Activated CD8-positive, alpha-beta memory T cell treated with anti-CD3 and anti-CD28 coated beads for 48 hours (primary cell): ENCODE results near the gene FLNA.

Experiments used
- DNase-seq, 3 experiments: peaks; one replicate each; pipeline ENCODE4 v3.0.0-alpha.2; 2020; ENCODE audit warnings: low read depth in 2 of 3, low spot score in 2 of 3

The FLNA gene

DNA sequence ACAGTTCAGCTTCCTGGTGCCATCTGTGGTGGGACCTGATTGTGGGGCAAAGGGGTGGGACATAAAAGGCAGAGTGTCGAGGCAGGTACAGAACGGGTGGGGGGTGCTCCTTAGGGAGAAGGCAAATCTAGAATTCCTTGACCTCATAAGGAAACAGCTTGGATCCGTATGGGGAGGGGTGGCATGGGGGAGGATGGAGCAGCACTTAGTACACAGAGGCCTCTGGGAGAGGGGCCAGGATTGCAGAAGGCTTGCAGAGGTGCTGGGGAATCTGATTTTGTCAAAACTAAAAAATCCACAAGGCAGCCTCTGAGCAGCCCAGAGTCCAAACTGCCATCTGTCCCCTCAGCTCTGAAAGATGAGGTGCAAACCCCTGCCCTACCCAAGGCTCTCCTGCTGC, 2.3 kb upstream of the FLNA start:
- no peak for DNase-seq

DNA sequence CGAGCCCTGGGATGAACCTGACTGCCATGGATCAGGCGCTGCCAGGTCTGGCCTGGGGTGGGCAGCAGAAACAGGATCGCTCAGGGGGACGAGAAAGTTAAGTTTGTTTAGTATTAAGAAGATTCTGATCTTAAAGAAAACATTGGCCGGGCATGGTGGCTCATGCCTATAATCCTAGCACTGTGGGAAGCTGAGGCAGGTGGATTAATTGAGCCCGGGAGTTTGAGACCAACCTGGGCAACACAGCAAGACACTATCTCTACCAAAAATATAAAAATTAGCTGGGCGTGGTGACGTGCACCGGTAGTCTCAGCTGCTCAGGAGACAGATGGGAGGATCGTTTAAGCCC, 696 bp upstream of the FLNA start:
- DNase-seq, result no peak

DNA sequence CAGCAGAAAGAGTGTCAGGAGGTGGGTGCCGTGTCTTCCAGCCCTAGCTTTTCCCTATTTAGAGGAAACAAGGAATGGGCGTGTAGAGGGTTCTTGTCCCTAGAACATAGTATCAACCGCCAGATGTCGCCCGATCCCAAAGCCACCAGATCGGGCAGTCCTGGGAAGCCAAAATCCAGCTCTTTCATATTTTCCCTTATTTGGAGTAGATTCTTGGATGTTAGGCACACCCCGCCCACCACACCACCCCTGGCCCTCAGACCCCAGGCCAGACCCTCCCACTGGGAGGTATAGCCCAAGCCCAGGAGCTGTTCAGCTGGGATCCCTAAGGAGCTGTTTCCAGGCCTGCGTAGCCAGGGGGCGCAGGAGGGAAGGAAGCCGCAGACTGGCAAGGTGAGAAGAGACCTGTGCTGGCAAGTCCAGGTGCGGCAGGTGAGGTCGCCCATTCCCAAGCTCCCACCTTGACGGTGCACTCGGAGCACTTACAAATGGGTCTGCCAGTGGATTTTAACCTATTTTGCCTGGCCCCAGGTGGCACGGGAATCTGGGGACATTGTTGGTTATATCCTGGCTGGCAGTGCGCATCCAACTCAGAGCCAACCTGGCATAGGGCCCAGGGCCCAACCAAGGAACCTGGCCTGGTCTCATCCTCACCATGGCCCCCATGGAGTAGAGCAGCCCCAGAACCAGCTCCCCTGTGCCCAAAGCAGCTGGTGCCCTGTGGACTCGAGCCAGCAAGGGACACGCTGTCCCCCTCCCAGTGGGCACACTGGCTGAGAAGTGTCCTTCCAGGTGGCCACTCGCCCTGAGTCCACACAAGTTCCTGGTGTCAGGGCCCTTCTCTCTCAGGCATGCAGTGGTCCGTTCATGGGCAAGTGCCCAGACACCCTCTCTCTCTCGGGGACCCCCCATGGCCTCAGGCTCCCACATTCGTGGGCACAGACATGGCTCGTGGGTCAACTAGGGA, 811 bp downstream of the FLNA start:
- no peak for DNase-seq

DNA sequence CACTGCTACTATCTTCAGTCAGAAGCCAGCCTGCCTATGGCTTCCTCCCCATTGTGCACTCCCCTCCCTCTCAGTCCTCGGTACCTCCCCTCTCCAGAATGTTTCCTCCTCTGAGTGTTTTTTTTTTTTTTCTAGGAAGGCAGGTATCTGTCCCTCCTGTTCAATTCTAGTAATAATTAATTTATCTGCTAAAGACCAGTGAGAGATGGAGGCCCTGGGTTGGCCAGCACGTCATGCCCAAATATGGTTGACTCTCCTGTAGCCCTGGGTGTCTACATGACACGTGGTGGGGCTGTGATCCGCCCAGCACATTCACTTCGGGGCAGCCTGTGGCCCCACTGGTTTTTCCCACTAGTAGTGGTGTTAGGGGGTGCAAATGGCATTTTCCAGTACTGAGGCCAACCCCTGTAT, 1.8 kb downstream of the FLNA start:
- DNase-seq, result no peak

DNA sequence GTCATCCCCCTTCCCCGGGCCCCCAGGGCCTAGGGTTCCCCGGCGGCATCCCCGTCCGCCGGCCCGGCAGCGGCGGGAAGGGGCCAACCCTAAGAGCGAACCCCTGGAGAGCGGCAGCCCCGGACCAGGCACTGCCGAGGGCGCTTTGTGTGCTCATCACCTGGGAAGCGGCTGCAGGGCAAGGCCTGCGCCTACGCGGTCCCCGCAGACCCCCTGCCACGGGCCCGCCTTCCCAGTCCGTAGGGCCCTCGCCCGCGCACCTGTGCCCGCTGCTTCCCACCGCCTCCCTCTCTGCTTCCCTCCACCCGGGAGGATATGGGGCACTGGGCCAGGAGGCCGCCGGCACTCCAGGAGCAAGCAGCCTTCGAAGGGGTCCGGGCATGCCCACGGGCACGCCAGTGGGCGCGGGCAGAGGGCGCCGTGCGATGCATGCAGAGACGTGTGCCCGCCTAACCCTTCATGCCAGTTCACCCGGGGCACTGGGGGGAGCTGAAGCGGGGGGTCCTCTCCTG, 2.6 kb downstream of the FLNA start:
- DNase-seq, result no peak

DNA sequence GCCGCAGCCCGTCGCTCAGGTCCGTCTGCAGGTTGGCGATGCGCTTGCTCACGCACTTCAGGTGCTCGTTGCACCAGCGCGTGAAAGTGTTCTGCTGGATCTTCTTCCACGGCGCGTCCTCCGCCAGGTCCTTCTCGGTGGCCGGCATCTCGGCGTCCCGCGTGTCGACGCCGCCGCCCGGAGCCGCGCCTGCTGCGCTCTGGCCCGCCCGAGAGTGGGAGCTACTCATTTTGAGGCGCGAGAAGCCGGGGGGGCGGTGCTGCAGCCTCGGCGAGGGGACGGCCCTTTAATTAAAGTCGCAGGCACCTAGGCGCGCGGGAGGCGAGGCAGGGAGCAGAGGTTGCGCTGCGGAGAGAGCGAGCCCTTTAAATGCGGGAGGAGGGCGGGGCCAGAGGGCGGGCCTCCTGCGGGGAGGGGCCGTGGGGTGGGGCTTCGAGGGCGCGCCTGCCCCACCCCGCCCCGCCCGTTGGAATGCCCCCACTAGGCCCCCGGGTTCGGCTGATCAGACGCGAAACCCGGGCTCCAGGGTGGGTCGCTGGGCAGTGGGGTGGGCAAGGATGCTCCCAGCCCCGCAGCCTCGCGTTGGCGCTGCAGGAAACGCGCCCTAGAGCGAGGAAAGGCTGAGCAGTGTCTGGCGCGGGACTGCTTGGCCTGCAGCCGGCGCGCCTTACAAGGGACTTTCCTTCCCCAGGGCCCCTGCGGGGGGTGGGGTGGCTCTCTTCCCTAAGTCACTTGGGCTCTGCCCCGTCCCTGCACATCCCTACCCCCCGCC, 3.2 kb downstream of the FLNA start:
- peak in 2 of 3 experiments; percentile 72 to 82 for DNase-seq

DNA sequence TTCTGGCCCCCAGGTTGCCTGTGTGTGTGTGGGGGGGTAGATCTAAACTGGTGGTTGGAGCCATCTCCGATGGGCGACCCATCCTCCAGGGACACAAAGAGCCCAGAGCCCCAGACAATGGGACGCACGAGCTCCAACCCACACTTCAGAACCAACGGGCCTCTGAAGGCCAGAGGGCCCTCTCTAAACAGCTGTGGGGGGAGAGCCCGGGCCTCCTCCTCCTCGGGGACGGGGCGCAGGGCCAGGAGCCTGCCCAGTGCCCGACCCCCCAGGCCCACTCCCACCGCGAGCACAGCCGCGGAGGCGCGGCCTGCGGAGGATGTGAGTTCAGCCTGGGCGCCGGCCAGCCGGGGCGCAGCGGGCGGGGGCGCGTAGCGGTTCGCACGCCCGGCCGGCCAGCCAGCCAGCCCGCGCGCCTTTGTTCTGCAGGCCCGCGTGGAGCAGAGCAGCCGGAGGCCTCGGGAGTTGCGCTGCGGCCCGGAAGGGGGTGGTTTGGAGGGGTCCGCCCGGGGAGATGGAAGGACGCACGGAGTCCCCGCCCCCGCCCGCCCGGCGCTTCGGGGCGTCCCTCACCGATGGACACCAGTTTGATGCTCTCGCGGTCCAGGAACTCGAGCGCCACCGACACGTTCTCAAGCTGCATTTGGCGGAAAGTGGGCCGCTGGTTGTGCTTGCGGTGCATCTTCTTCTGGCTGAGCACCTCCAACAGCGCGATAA, 4.0 kb downstream of the FLNA start:
- no peak for DNase-seq

DNA sequence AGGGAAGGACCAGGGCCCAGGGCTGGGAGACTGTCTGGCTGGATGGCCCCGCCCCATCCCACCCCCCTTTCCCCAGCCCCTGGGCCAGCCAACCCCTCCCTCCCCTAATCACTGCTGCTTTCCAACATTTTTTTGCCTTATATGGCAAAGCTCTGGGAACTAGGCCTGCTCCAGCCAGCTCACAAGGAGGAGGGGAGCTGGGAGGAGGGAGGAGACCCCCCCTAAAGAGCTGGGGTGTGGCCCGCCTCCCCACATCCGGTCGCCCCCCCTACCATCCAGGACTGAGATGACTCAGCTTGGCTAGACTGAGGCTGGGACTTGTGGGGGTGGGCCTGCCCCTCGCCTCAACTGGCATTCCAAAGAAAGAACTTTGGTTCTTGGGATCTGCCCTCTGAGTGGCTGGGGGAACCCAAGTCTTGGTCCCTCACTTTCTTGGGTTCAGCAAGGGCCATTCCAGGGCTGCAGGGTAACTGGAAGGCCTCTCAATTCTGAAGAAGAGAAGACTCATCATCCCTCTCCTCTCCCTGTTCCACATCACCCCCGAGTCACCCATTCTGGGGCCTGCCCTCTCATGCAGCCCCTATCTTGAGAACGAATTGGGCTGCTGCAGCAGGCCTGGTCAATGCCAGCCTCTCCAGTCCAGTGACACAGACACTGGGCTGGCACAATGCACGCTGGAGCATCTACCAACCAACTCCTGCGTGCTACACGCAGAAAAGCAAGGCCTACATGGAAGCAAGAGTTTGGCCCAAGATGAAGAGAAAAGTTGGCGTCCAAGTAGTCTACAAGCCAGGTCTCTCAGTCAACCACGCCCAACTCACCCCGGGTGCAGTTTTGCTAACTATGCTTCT, 4.8 kb downstream of the FLNA start:
- DNase-seq, result peak in 1 of 3 experiments; percentile 48

DNA sequence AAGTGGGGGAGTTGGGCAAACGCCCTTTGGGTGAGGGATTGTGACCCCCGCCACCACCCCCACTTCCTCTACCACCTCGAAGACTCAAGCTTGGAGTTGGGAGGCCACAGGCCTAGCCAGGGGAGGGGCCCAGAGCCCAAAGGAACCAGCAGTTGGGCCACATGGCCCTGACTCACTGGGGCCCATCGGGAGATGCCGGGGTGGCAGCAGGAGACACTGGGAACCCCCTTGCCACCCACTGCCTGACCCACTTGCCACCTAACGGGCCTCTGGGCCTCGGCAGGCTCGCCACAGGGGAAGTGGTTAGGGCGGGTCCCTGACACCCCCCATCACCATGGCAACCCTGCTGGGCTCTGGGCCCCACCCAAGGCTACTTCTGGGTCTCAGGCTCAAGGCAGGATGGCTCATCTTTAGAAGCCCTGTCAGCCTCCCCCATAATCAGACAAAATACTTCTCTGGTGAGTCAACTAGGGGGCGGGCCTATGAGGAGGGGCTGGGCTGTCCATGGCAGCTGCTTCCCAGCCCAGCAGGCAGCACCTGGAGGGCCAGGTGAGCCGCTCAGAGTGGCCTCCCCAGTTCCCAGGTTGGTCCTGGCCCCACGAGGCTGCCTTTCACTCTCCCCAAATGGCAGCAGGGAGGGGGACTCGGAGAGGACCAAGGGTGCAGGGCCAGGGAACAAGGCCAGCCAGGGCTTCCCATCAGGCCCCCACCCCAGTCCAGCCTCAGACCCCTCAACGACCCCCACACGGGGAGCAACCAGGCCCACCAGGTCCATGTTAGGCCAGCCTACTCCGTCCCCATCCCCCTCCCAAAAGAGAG, 5.6 kb downstream of the FLNA start:
- peak in 2 of 3 experiments; percentile 69 to 90 for DNase-seq

DNA sequence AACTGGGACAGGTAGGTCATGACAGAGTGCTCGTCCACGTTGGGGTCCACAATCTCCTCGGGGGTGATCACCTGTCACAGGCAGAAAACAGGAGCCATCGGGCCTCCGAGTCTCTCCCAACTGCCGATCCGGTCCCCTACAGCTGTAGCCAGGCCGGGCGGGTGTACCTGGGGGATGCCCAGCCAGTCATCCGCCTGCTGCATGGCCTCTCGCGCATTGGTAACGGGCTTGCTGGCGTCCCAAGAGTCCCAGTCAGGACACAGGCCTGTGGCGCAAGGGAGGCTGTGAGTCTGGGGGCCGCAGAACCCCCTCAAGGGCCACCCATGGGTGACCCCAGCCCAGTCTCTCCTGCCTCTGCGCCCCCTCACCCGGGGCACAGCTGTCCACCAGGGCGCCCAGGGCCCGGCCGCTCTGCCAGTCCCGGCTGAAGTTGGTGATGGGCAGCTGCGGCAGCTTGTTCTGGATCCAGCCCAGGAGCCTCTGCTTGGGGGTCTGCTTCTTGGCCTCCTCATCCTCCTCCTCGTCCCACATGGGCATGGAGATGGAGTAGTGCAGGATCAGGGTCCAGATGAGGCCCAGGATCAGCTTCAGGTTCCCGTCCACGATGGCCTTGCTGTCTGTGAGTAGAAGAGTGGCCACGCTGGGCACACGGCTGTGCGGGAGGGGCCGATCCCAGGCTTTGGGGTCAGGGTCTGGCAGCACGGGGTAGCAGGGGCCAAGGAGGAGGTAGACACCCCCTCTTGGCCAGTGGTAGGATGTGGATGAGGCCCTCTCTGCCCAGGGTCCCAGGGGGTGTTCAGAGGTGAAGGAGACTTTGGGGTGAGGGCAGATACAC, 6.7 kb downstream of the FLNA start:
- DNase-seq, result no peak

DNA sequence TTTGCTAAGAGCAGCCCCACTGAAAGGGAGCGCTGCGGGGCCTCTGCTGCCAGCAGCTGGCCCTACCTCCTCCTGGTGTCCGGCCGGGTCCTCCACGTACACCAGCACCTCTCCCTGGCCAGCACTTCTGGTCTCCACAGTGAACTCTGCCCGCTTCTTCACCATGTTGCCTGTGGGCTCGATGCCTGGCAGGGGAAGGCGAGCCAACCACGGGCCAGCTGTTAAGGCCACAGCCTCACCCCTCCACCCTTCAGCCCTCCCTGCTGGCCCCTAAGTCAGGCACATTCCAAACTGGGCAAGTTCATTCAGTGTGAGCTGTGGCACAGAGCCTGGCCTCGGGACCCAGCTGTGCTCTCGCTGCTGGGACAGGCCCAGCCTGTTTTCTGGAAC, 7.8 kb downstream of the FLNA start:
- no peak for DNase-seq

DNA sequence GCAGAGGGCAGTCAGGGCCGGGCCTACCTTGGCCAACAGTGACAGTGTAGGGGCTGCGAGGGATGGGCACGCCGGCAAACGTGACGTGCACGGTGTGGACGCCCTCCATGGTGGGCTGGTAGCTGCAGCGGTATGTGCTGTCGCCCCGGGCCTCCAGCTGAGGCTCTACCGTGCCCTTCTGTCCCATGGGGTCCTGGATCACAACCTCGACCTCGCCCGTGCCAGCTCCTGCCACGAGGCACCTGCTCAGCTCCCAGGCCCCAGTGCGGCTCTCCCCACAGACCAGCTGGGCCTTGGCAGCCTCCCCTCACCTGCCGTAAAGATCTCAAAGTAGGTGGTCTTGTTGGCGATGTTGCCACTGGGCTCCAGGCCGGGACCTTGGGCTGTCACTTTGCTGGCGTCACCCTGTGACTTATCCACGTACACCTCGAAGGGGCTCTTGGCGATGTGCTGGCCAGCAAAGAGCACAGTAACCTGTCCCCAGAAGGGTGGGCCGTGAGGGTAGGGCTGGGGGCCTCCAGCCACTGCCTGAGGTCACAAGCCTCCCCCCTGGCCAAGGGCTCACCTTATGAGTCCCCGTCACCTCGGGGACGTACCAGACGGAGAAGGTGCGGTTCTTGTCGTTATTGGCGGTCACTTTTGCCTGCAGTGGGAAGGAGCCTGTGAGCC, 8.3 kb downstream of the FLNA start:
- DNase-seq, result no peak

DNA sequence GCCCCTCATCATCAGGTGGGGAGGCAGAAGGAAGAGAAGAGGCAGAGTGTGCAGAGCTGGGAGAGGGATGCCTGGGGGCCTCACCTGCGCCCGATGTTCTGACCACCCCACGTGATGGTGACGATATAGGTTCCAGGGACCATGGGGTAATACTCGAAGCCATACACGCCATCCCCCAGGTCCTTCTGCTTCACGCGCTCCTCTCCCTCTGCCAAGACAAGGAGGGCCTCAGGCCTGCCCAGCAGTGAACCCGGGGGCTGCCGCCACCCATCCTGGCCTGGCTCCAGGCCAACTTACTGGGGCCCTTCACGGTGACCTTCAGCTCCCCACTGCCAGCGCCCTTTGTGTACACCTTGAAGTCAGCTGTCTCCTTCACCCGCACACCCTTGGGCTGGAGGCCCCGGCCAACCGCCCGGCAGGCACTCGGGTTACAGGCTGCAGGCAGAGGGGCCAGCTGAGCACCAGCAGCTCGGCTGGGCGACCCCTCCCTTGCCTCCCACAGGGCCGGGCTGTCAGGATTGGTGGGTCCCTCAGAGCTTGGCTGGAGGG, 9.3 kb downstream of the FLNA start:
- no peak for DNase-seq

DNA sequence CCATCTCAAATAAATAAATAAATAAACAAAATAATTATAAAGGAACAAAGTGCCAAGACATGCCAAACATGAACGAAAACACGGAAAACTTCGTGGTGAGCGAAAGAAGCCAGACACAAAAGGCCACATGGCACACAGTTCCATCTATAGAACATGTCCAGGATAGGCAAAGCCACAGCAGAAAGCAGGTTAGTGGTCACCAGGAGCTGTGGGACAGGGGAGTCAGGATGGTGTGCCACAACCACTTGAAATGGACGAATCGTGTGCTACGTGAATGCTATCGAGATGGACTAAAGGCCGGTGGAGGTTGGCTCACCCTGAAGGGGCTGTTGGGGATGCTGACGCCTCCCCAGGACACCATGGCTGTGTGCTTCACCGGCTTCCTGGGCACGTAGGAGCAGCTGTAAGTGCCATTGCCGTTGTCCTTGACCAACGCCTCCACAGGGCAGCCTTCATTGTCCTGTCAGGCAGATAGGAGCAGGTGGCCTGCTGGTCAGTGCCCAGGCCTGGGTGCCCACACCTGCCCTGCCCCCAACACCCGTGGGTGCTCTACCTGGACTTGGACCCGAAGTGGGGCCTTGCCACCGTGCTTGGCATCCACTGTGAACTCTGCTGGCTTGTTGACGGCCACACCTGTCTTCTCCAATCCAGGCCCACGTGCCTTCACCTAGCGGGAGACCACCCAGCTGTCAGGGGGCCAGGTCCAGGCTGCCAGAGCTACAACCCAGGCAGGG, 10.6 kb downstream of the FLNA start:
- DNase-seq, result no peak

DNA sequence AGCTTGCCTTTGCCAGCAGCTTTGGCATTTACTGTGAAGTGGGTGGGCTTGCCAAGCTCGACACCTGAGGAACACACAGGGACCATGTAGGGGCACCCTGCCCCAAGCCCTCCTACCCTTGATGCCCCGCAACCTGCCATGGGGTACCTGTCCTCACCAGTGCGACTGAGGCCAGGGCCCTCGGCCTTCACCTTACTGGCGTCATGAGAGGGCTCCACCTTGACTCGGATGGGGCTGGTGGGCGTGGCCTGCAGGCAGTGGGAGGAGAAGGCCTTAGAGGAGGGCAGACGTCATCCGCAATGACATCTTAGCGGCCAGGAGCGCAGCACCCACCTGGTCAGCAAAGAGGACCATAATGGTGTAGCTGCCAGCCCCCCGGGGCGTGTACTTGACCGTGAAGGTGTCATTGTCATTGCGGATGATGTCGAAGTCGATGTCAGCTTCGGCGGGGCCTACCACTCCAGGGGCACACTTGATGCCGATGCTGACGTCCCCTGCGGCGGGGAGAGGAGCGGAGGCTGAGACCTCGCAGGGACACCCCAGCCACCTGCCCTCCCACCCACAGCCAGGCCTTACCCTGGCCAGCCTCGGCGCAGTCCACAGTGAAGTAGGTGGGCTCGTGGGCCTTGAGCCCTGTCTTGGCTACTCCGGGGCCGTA, 12.2 kb downstream of the FLNA start:
- no peak for DNase-seq

DNA sequence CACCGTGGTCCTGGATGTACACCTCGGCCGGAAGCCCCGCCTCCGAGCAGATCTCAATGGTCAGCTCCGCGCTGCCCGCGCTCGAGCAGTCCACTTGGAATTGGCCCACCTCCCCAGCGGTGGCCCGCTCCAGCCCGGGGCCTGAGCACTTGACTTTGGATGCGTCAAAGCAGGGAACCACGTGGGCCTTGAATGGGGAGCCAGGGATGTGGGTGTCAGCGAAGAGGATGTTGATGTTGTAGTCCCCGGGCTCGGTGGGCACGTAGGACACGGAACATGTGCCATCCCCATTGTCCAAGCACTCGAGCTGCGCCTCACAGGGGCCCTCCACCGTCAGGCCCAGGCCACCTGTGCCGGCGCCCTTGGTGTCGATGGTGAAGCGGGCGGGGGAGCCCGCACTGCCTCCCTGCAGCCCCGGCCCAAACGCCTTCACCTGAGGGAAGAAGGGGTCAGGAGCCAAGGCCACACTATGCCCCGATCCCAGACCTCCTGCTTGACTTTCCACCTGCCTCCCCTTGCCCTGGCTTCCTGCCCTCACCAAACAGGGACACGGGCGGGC, 14.2 kb downstream of the FLNA start:
- no peak for DNase-seq
